GM12864 (cell line): ENCODE measurements around the gene TSKU.

Experiments
- DNase-seq: peaks from one replicate; pipeline ENCODE4 v3.0.0-alpha.2; 2011; ENCODE audit warnings: low read depth
- H3K4me3 ChIP-seq: 2 replicates; pipeline ENCODE4 v1.5.1; 2011; ENCODE audit warnings: mild to moderate bottlenecking, low read depth, low read length, control low read depth
- TF ChIP-seq, protein P1 (sequence below): IDR thresholded peaks from 2 replicates; pipeline ENCODE4 v1.5.1; 2011; ENCODE audit warnings: low read depth, mild to moderate bottlenecking, moderate library complexity, low read length, control low read depth, inconsistent platforms; ENCODE audit errors: missing control alignments

Gene TSKU

DNA sequence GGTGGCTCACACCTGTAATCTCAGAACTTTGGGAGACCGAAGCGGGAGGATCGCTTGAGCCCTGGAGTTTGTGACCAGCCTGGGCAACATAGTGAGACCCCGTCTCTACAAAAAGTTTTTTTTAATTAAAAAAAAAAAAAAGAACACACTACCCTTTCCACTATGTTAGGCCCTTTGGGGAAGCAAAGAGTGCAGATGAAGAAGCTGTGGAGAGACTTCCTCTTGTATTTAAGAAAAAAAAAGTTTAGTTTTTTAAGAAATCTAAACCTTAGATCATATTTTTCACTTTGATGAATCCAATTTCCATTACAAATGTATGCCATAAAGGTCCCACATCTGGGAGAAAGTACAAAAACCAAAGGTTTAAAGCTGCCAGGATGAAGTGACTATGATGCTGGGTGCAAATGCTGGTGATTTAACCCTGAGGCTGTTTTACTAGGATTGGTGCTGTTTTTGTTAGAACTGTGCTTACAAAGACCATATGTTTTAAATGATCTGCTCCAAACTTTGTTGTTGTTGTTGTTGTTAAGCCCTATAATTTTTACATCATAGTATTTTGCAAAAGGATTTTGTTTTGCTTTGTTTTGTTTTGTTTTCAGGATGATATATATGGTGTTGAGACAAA, 48.6 kb downstream of the TSKU start:
- TF ChIP-seq, protein P1, sequence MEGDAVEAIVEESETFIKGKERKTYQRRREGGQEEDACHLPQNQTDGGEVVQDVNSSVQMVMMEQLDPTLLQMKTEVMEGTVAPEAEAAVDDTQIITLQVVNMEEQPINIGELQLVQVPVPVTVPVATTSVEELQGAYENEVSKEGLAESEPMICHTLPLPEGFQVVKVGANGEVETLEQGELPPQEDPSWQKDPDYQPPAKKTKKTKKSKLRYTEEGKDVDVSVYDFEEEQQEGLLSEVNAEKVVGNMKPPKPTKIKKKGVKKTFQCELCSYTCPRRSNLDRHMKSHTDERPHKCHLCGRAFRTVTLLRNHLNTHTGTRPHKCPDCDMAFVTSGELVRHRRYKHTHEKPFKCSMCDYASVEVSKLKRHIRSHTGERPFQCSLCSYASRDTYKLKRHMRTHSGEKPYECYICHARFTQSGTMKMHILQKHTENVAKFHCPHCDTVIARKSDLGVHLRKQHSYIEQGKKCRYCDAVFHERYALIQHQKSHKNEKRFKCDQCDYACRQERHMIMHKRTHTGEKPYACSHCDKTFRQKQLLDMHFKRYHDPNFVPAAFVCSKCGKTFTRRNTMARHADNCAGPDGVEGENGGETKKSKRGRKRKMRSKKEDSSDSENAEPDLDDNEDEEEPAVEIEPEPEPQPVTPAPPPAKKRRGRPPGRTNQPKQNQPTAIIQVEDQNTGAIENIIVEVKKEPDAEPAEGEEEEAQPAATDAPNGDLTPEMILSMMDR: no peak
- no peak for DNase-seq
- no peak overlapping the region for H3K4me3 ChIP-seq

DNA sequence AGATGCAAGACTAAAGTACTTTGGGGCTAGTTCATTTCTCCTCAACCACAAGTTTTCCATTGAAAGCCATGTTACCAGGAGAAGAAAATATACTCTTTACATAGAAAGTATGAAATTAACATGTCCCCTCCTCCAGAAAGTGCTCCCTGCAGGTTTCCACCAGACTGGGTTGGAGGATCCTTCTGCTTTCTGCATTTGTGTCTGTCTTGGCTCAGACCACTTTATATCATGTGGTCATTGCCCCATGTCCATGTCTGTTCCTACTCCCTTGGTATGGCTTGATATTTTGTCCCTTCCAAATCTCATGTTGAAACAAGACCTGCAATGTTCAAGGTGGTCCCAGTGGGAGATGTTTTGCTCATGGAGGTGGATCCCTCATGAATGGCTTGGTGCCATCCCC, 49.2 kb downstream of the TSKU start:
- no peak overlapping the region for H3K4me3 ChIP-seq
- DNase-seq: no peak
- TF ChIP-seq, protein P1: no peak

DNA sequence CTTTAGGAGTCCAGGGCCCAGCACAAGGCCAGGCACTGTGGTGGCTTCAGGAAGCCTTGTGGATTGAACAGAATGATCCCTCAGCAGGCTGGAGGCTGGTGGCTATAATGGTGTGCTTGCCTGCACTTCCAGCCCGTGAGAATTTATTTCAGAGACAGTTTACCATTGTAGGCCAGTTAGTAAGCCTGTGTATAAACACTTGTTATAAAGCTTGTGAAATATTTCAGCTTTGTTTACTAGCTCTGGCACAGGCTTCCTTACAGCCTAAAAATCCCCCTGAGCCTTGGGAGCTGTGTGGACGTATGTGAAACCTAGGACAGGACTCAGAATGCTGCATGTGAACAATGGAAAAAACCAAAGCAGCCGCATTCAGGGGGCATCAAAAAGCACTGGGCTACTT, 51.0 kb downstream of the TSKU start:
- no peak for DNase-seq
- no peak overlapping the region for H3K4me3 ChIP-seq
- TF ChIP-seq, protein P1: no peak

DNA sequence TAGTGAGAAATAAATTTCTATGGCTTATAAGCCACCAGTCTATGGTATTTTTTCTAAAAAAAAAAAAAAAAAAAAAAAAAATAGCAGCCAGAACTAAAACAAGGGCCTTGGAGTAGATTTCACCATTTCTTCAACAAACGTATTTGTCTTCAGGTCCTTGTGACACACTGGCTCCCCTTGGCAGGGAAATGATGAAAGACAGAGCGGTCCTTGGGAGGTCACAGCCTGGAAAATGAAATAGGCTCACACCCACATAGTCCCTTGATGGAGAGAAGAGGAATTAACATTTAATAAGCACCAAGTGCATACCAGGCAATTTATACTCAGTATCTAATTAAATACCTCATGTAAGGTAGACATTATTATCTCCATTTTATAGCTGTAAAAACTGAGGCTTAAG, 51.9 kb downstream of the TSKU start:
- no peak overlapping the region for H3K4me3 ChIP-seq
- DNase-seq: no peak
- TF ChIP-seq, protein P1: no peak

DNA sequence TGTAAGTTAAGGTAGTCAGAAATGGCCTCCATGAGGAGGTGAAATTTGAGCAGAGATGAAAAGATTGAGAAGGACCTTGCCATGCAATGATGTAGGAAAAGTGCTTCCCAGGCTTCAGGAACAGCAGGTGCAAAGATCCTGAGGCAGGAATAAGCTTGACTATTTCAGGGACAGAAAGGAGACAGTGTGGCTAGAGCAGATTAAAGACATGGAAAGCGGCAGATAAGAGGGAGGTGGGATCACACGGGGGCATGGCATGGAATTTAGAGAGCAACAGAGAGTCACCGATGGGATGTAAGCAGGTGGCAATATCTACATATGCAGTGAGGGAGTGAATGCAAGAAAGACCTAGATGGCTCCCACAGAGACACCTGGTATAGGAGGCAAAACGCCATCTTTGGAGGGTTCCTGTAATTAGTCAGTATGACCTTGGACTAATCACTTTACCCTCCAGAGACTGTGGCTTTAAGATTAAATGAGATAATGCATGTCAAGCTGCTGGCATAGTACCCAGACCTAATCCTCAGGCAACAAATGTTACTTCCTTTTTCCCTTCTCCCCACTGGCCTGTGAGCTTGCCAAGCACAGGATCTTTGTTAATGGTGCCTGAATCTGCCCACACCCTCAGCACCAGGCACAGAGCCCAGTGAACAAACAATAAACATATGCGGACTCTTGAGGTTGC, 52.9 kb downstream of the TSKU start:
- H3K4me3 ChIP-seq: no peak overlapping the region
- TF ChIP-seq, protein P1: no peak
- DNase-seq: no peak

DNA sequence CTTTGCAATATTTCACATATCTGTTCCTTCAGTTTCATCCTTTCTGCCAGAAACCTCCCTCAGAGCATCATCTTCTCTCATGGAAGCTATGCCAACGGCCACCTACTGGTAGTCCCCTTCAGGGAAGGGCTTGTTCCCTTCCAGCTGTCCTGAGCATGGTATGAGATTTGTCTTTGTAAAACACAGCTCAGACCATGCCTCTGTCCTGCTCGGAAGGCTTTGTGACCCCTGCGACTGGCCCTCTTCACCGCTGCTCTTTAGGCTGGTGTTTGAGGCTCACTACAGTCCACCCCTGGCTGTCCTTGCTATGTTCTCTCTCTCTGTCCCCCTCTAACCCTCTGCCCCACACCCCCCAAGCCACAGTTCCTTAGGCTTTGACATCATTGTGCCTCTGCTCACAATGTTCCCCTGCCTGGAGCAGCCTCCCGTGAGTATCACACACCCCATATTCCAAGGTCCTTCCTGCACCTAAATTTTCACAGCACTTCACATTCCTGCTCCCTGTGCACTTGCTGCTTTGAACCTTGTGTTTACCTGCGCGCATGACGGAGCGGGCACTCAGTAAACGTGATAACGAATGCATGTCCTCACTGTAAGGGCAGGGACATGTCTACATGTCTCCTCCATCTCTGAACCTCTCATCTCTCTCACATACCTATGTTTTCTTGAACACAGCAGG, 53.6 kb downstream of the TSKU start:
- no peak overlapping the region for H3K4me3 ChIP-seq
- DNase-seq: no peak
- TF ChIP-seq, protein P1: no peak
